GM10248 (cell line): Measurements from ENCODE around the gene DGKD.

Source experiments
- CTCF ChIA-PET: fragments of 300-600 bp; sonication (Branson Sonifier 250); formaldehyde crosslinking; extraction: SDS; loops from one replicate; lab custom pipeline; 2021; ENCODE audit warnings: antibody characterized with exemption; lab: Yijun Ruan, JAX
- POLR2A ChIA-PET: fragments of 350-650 bp; sonication (Branson Sonifier 250); formaldehyde crosslinking; extraction: SDS; loops from one replicate; lab custom pipeline; 2020; ENCODE audit warnings: antibody characterized with exemption; lab: Yijun Ruan, JAX
- DNase-seq: peaks from one replicate; pipeline ENCODE4 v3.0.0; 2012; ENCODE audit errors: extremely low spot score
- CTCF ChIP-seq: IDR thresholded peaks from 2 replicates; pipeline ENCODE4 v1.5.1; 2012; ENCODE audit warnings: mild to moderate bottlenecking, low read depth; ENCODE audit errors: extremely low read depth, missing control alignments, control extremely low read depth

Gene DGKD

GRCh38 chr2:233414273-233414654 lies 60.0 kb downstream of the DGKD start:
- no peak for TF ChIP-seq CTCF
- DNase-seq = no peak
- ChIA-PET CTCF (interaction anchor here (1.2 to 12.4 kb wide), 4 partner anchors 9 to 297 kb away, joined by 3 to 121 read pairs (median 4); no protein-coding TSS in a partner anchor), POLR2A (no interaction called here)

GRCh38 chr2:233414777-233415570 lies 60.7 kb downstream of the DGKD start:
- ChIA-PET POLR2A (no interaction called here), CTCF (interaction anchor here (0.7 to 12.4 kb wide), 5 partner anchors 10 to 296 kb away, joined by 3 to 121 read pairs (median 3); no protein-coding TSS in a partner anchor)
- TF ChIP-seq CTCF = no peak
- no peak for DNase-seq

GRCh38 chr2:233416199-233416598 lies 61.9 kb downstream of the DGKD start:
- DNase-seq = no peak
- no peak for TF ChIP-seq CTCF
- ChIA-PET CTCF (interaction anchor here (0.9 to 12.4 kb wide), 5 partner anchors 11 to 63 kb away, joined by 3 to 121 read pairs (median 3); no protein-coding TSS in a partner anchor), POLR2A (no interaction called here)

GRCh38 chr2:233416706-233417105 lies 62.4 kb downstream of the DGKD start:
- DNase-seq = no peak
- TF ChIP-seq CTCF = no peak
- ChIA-PET POLR2A (no interaction called here), CTCF (interaction anchor here (0.9 to 12.4 kb wide), 6 partner anchors 11 to 63 kb away, joined by 3 to 121 read pairs (median 3); no protein-coding TSS in a partner anchor)

- ChIA-PET POLR2A (no interaction called here), CTCF (interaction anchor here (0.9 to 12.4 kb wide), 8 partner anchors 12 to 64 kb away, joined by 3 to 121 read pairs (median 5); no protein-coding TSS in a partner anchor)
- no peak for DNase-seq
- TF ChIP-seq CTCF = no peak
Measured at GRCh38 chr2:233417282-233417681, 63.0 kb downstream of the DGKD start.

GRCh38 chr2:233418052-233418760 lies 63.9 kb downstream of the DGKD start:
- TF ChIP-seq CTCF = no peak
- POLR2A ChIA-PET = interaction anchor here (1.3 kb wide), 1 partner anchor 8 kb away, joined by 3 read pairs; no protein-coding TSS in a partner anchor
- DNase-seq = no peak
- CTCF ChIA-PET = interaction anchor here (1.0 to 12.4 kb wide), 8 partner anchors 13 to 97 kb away, joined by 3 to 121 read pairs (median 6); no protein-coding TSS in a partner anchor
